ENCODE results near the gene TSGA10IP.

The TSGA10IP gene

DNA sequence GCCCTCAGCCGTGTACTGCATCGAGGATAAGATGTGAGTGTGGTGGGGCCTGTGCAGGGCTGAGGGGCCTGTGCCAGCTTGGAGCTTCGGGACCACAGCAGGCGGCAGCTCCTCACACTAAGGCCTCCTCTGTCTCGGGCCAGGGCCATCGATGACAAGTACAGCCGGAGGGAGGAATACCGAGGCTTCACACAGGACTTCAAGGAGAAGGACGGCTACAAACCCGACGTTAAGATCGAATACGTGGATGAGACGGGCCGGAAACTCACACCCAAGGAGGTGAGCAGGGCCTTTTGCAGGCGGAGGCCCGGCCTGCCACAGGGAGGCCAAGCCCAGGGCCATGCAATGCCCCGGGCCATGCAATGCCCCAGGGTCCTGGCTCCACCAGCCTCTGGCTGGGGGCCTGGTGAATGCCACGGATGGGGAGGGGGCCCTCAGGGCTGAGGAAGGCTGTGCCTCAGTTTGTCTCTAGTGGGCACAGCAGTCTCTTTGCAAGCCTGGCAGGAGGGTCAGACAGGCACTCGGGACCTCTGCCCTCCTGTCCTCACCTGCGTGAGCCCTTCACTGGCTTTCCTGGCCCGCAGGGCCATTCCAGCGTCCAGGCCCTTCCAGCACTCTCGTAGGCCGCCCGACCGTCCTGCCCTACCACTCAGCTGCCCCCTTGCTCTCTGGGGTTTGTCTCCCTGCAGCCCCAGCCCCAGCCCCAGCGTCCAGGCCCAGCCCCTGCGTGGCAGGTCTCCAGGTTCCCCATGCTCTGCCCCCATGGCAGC is 32.5 kb downstream of the TSGA10IP start:
- FAIRE-seq, result no peak

- no peak for FAIRE-seq
Observed at GRCh38 chr11:65978391-65979238, 33.3 kb downstream of the TSGA10IP start.

DNA sequence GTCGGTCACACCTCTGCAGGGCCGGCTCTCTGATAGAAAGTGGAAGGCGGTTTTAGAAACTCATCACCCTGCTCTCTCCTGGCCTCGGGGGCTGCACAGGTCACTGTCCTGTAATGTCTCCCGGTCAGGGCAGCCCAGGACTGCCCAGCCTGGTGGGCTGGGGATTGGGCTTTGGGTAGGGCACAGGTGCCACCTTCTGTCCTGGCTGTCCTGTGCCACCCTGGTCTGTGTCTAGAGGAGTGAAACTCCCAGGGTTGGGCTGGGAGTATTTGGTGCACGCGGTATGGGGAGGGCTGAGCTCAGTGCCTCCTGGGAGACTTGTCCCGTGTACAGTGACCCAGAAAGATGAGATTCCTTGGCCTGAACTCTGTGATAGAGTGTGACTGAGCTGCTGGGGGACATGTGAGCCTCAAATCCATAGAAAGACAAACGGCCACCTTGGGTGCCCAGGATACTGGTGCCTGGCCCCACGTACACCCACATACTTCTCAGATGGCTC is 34.0 kb downstream of the TSGA10IP start:
- no peak for FAIRE-seq

DNA sequence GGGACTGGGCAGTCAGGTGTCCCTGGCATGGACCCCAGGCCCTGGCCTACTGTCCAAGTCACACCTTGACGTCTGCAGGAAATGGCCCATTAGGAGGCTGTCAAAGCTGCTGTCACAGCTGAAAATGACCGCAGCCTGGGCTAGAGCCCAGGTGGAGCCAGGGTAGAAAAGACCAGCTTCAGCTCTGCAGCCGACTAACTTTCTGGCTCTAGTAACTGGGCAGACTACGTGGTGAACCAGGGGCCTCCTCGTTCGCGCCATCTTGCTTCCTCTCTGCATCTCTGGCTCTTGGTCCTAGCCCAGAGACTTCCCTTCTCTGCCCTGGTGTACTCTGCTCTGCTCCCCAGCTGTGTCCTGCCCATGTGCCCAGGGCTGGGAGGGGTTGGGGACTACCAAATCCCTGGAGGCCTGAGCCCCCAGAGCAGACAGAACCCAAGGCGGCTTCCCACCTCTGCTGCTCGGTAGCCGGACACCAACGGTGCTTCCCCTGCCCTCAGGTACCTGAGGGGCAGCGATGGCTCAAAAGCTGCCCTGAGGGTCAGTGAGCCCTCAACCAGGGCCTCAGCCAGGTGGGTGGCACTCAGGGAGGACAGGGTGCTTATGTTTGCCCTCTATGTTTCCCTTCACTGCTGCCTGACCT is 35.9 kb downstream of the TSGA10IP start:
- no peak for FAIRE-seq

DNA sequence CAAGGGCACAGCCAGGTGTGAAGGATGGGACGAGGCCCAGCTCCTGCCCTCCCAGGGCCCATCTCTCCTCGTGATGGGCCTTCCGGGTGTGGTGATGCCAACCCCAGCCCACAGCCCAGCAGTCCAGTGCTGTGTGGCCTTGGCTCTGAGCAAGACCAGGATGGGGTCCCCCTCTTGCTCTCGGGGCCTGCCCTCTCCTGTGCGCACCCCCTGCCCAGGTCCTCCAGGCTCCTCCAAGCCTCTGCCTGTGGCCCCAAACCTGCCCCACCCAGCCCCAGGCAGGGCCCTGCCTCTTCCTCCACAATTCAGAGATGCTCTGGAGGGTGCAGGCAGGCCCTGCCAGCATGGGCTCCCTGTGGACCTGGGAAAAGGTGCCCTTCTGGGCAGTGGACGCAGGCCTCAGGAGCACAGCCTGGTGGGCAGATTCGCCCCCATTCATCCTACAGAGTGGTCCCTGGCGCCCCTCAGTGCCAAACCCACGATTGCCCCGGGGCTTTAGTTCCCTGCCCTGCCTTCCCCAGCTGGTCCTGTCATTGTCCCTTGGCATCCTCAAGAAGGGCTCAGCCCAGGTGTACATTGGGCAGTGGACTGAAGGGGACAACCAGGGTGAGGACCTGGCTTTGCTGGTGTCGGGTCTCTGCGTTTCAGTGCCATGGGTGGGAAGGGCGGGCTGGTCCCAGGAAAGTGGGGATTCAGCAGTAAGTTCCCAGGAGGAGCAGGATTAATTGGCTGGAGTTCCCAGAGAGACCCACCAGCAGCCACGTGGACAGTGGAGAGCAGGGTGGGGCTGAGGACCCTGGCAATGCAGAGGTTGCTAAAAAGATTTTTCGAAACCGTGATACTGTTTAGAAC is 36.9 kb downstream of the TSGA10IP start:
- FAIRE-seq, result no peak

DNA sequence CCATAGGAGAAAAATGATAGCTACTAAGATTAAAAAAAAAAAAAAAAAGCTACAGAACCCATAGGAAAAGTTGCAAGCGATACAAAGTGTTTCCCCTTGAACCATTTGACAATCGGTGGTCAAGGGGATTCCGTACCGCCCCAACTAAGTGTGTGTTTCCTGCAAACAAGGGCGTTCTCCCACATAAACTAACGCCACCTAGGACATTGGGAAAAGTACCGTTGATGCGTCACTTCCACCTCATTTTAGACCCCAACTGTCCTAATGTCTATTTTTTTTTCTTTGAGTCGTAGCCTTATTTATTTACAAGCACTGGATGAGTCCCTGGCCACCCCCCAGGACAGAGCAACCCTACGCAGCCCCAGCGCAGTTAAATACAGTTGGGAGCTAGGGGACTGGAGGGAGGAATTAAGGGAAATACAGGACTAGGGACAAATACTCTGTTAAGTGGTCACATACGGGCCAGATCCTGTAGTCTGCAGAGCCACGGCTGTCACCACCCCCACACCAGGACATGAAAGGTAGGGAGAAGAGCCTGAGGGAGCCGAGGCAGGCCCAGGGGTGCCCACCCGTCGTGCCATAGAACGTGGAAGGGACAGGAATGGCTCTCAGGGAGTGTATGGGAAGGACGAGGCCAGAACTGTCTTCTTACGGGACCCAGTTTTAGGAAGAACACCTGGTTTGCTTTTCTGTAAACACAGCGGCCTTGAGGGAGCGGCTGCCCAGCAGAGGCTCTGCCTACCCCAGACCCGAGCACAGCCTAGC is 37.7 kb downstream of the TSGA10IP start:
- no peak for FAIRE-seq

DNA sequence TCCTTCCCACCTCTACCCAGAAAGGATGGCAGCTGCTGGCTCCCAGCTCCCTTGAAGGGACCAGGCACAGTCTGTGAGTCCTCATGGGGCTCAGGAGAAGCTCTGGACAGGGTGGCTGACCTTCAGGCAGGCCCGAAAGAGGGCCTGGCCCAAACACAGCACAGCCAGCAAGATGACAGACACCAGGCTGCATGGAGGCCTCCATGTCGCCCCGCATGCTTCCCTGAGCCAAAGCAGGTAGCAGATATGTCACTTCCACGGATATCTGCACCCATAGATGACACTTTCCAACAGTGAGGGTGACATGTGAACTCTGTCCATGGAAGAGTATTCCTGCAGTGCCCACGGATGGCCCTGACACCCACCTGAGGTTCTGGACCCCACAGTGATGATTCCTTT is 38.3 kb downstream of the TSGA10IP start:
- FAIRE-seq, result no peak

GRCh38 chr11:65987336-65987735 is 42.1 kb downstream of the TSGA10IP start:
- no peak for FAIRE-seq

- FAIRE-seq, result peak; percentile 95
Observed at GRCh38 chr11:65988791-65989592, 43.7 kb downstream of the TSGA10IP start.

GRCh38 chr11:65992056-65992455 is 46.8 kb downstream of the TSGA10IP start:
- FAIRE-seq, result no peak

- no peak for FAIRE-seq
Observed at GRCh38 chr11:65997286-65997685, 52.0 kb downstream of the TSGA10IP start.

- FAIRE-seq, result peak; percentile 26
Observed at GRCh38 chr11:66001942-66002647, 56.8 kb downstream of the TSGA10IP start, which contains the start of the genes BANF1 and EIF1AD. Gene BANF1 (plus strand): TSS chr11:66002503. CDS start chr11:66003251, 748 bp downstream. Gene EIF1AD (minus strand): TSS chr11:66002157. CDS start chr11:66000389, 1,768 bp downstream.

DNA sequence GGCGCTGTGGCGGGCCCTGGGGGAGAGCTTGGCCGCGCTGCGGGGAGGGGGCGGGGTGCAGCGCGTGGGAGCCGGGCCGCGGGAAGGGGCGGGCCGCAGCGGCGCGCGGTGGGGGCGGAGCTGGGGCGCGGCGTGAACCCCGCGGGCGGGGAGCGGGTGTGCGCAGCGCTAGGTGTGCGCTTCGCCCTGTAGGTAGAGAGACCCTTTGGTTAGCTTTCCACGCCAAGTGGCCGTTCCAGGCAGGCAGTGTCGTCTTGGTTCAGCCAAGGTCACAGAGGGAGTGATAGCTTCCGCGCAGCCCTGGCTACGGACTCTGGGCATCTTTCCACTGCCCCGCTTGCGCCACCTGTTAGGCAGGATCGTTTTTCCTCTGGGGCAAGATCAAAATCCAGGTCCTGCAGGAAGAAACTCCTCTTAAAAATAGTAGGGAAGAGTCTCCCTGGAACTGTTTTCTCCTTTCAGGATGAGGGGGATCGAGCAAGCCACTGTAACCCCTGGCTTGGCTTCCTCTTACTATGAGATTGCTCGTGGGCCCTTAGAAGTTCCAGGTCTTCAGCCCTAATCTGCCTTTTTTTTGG is 57.5 kb downstream of the TSGA10IP start:
- no peak for FAIRE-seq

DNA sequence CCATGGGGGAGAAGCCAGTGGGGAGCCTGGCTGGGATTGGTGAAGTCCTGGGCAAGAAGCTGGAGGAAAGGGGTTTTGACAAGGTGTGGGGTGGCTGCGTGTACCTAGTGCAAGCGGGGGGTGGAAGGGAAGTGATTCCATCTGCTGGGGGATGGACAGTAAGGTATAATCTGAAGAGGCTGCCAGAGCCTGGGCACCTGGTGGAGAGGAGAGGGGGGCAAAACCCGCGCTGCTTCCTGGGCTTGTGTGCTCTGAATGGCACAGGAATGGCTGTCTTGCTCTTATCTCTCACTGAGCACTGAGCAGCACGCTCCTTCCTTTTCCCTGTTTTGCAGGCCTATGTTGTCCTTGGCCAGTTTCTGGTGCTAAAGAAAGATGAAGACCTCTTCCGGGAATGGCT is 58.0 kb downstream of the TSGA10IP start:
- FAIRE-seq, result no peak

DNA sequence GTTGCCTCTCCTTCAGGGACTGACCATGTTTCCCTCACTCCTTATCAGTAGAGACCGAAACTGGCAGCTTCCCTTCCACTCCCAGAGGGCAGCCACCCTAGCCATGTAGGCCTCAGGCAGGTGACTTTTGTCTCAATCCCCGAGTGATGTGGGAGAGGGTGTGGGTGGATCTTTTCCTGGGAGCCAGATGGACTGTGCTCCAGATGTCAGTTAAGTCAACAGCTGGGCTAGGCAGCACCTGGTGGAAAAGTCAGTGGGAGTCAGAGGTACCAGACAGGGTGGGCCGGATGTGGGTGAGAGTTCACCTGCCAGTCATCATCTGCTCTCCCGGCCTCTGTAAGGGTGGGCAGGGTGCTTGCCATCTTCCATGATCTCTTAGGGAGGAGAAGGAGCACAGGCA is 58.9 kb downstream of the TSGA10IP start:
- FAIRE-seq, result no peak

- FAIRE-seq, result no peak
Observed at GRCh38 chr11:66006134-66006890, 61.0 kb downstream of the TSGA10IP start.

DNA sequence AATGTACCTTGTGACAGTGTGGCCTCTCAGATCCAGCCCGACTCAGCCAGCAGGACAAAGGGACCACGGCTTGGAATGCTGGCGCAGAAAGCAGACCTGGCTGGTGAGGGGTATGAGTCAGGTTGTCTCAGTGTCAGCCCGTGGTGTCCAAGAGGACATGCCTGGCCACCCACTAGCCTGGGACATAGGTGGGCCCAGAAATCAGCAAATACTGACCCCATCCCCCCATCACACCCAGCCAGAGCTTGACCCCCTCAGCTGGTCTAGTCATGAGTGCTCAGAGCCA is 61.6 kb downstream of the TSGA10IP start:
- FAIRE-seq, result no peak

DNA sequence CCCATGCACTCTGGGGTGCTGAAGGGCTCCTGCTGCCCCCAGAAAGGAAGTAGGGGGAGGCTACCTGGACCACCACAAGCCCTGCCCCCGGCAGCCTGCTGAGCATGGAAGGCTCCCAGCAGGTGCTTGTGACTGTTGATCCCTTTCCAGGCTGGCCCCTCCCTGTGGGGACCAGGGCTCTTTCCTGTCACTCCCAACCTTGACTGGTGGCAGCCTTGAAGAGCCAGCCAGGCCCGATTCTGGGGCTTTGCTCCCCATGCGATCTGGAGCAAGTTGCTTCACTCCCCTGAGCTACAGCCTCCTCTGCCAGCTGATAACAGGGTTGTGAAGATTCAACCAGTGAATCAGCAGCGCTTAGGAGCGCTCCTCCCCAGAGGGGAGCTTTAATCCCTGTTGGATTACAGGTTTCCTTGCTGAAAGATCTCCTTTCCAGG is 61.9 kb downstream of the TSGA10IP start:
- FAIRE-seq, result no peak

DNA sequence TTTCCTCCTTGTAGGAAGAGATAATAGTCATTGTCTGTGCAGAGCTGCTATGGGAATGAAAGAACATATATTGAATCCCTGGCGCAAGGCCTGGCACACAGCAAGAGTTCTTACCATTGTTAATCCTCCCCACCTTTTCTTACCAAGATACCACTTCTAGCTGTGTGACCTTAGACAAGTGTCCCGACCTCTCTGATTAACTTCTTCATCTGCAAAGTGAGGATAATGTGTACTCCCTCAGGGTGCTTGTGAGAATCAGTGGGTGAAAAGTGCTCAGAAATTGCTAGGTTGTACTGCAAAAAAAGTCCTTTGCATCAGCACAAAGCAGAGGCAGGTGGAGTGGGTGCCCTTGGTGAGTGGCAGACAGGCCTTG is 62.8 kb downstream of the TSGA10IP start:
- no peak for FAIRE-seq

Measured in TTC549 (cell line).